Prostate gland (tissue), 2 donors: ENCODE data around the gene ANKRD39. TPM values are rescaled to one million over a fixed set of nuclear protein-coding genes. Genes with fewer than 3 reads are reported as not detected.

Experiments
- DNase-seq: peaks from one replicate; pipeline ENCODE4 v3.0.0-alpha.2; 2019; ENCODE audit warnings: low spot score
- H3K27ac ChIP-seq, 2 donors: fragments of 200-600 bp; sonication (generic); 2 replicates each; pipeline ENCODE4 v1.5.1; 2017 to 2019
- H3K27me3 ChIP-seq: fragments of 200-600 bp; sonication (generic); replicated peaks from 2 replicates; pipeline ENCODE4 v1.5.1; 2019; ENCODE audit not compliant: insufficient read depth
- H3K36me3 ChIP-seq, 2 donors: fragments of 200-600 bp; sonication (generic); 1 replicate in 1 of 2; 2 replicates in 1 of 2; pipeline versions ENCODE4 v1.5.1 to v1.8.1; 2017 to 2019
- H3K4me1 ChIP-seq: fragments of 200-600 bp; sonication (generic); replicated peaks from 2 replicates; pipeline ENCODE4 v1.5.1; 2019
- H3K4me3 ChIP-seq, 2 donors: fragments of 200-600 bp; sonication (generic); 2 replicates each; pipeline ENCODE4 v1.5.1; 2017 to 2019
- H3K9me3 ChIP-seq: fragments of 200-600 bp; sonication (generic); 2 replicates; pipeline ENCODE4 v1.5.1; 2017
- POLR2A ChIP-seq: fragments of 450-650 bp; IDR thresholded peaks from one replicate; pipeline ENCODE4 v1.6.1; 2016; ENCODE audit warnings: antibody characterized with exemption, mild to moderate bottlenecking
- POLR2AphosphoS5 ChIP-seq: sonication (generic); formaldehyde crosslinking; IDR thresholded peaks from one replicate; pipeline ENCODE4 v1.6.1; 2017; ENCODE audit warnings: antibody characterized with exemption
- WGBS: methylation state at CpG from one replicate; pipeline ENCODE4 v1.1.5; 2018; 5-methylcytosine and 5-hydroxymethylcytosine counted together
- intact Hi-C: fragments of 100-400 bp; cut with DNase I; formaldehyde crosslinking; loops from one replicate; pipeline ENCODE4 v1.14.2; 2022
- total RNA-seq, 2 donors: library from RNA; depleted of rRNA; stranded (reverse); fragments of >200 nt; gene quantifications; one replicate each; pipeline ENCODE4 v1.1.0, GENCODE V29; 2016
- TF ChIP-seq, protein P1 (sequence below), 4 experiments: fragments of 200-600 bp in 2 of 4; fragments of 450-650 bp in 2 of 4; sonication (generic) in 2 of 4; IDR thresholded peaks; 1 replicate in 3 of 4; 2 replicates in 1 of 4; pipeline ENCODE4 v1.5.1; 2016 to 2019; ENCODE audit warnings: antibody characterized with exemption in 4 of 4, mild to moderate bottlenecking in 2 of 4, moderate library complexity in 2 of 4

The ANKRD39 gene
- total RNA-seq, 2 donors from 2014 or later = 21.2 to 38.7 TPM

GRCh38 chr2:96837575-96837974 lies 20.2 kb downstream of the ANKRD39 start:
- H3K9me3 ChIP-seq = no peaks in the 10 kb centered on the region
- no peak overlapping the region for H3K4me3 ChIP-seq
- TF ChIP-seq, protein P1, sequence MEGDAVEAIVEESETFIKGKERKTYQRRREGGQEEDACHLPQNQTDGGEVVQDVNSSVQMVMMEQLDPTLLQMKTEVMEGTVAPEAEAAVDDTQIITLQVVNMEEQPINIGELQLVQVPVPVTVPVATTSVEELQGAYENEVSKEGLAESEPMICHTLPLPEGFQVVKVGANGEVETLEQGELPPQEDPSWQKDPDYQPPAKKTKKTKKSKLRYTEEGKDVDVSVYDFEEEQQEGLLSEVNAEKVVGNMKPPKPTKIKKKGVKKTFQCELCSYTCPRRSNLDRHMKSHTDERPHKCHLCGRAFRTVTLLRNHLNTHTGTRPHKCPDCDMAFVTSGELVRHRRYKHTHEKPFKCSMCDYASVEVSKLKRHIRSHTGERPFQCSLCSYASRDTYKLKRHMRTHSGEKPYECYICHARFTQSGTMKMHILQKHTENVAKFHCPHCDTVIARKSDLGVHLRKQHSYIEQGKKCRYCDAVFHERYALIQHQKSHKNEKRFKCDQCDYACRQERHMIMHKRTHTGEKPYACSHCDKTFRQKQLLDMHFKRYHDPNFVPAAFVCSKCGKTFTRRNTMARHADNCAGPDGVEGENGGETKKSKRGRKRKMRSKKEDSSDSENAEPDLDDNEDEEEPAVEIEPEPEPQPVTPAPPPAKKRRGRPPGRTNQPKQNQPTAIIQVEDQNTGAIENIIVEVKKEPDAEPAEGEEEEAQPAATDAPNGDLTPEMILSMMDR (IDR thresholded peaks at IDR 0.05) = no peak
- TF ChIP-seq POLR2AphosphoS5 = no peak
- no peak overlapping the region for H3K27ac ChIP-seq
- H3K4me1 ChIP-seq = peaks cover 3% of the 10 kb centered on the region
- intact Hi-C loops = no loop called here
- no peaks in the 10 kb centered on the region for H3K36me3 ChIP-seq
- WGBS = 91% methylated on average over 9 of the region's 9 CpGs
- H3K27me3 ChIP-seq = no peaks in the 10 kb centered on the region
- no peak for DNase-seq

- DNase-seq = no peak
- Histone ChIP-seq H3K27me3 (no peaks in the 10 kb centered on the region), H3K36me3 (no peaks in the 10 kb centered on the region), H3K4me3 (no peak overlapping the region), H3K9me3 (no peaks in the 10 kb centered on the region), H3K4me1 (peaks cover 4% of the 10 kb centered on the region), H3K27ac (no peak overlapping the region)
- 98% methylated on average over 4 of the region's 4 CpGs for WGBS
- TF ChIP-seq POLR2AphosphoS5 (no peak), POLR2A (no peak)
- TF ChIP-seq, protein P1 (IDR thresholded peaks at IDR 0.05) = no peak
- intact Hi-C loops = no loop called here
These were observed 22.0 kb downstream of the ANKRD39 start for GRCh38 chr2:96835830-96836229.

DNA sequence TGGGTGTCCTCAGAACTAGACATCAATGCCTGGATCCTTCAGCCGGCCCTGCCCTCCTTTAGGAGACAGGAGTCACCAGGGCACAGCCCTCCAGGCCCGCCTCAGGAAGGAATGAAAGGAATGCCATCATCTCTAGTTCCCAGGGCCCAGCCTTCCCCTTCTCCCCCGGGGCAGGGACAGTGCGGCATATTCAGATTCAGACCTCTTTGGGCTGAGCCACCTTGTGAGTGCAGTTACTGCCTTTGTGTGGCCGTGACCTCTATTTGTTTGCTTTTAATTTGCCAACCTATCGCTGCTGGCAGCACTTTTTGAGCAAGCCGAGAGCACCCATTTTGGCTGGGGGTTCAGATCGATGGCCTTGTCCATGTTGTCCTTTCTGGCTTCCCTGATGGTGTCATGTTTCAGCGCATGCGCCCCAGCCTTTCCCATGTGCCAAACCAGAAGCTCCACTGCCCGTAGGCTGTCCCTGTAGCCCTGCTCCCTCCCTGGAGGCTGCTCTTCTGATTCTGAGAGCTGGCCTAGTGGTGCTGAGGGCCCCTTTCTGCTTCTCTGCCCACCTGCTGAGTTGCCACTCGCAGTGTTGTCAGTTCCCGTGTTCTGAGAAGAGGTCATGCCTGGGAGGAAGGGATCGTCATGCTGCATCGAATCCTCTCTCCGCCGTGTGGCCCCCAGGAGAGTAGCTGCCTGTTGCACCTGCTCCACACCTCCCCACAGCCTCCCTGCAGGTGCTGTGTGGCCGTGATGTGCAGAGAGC lies 24.9 kb downstream of the ANKRD39 start:
- TF ChIP-seq POLR2A (no peak), POLR2AphosphoS5 (peak; percentile 88)
- TF ChIP-seq, protein P1 (IDR thresholded peaks at IDR 0.05) = no peak
- intact Hi-C loops = no loop called here
- WGBS = 26% methylated on average over 18 of the region's 18 CpGs
- H3K27ac ChIP-seq = peak overlapping the region; percentile 44 to 60
- no peak overlapping the region for H3K4me3 ChIP-seq
- DNase-seq = peak; percentile 85
- no peaks in the 10 kb centered on the region for H3K27me3 ChIP-seq
- peaks cover 2 to 3% of the 10 kb centered on the region in 2 donors for H3K36me3 ChIP-seq
- peaks cover 4% of the 10 kb centered on the region for H3K4me1 ChIP-seq
- no peaks in the 10 kb centered on the region for H3K9me3 ChIP-seq

GRCh38 chr2:96832408-96832753 lies 25.4 kb downstream of the ANKRD39 start:
- intact Hi-C loops = no loop called here
- Histone ChIP-seq H3K9me3 (no peaks in the 10 kb centered on the region), H3K4me1 (peaks cover 4% of the 10 kb centered on the region), H3K4me3 (no peak overlapping the region), H3K36me3 (peaks cover 7% of the 10 kb centered on the region in 2 donors), H3K27ac (peak overlapping the region; percentile 44 to 60), H3K27me3 (no peaks in the 10 kb centered on the region)
- TF ChIP-seq, protein P1 (IDR thresholded peaks at IDR 0.05) = no peak
- TF ChIP-seq POLR2A (no peak), POLR2AphosphoS5 (no peak)
- DNase-seq = no peak
- WGBS = 54% methylated on average over 11 of the region's 11 CpGs

GRCh38 chr2:96831679-96832078 lies 26.1 kb downstream of the ANKRD39 start:
- peaks cover 4% of the 10 kb centered on the region for H3K4me1 ChIP-seq
- WGBS = 57% methylated on average over 10 of the region's 10 CpGs
- no peaks in the 10 kb centered on the region for H3K9me3 ChIP-seq
- intact Hi-C loops = no loop called here
- H3K27me3 ChIP-seq = no peaks in the 10 kb centered on the region
- H3K36me3 ChIP-seq = peaks cover 7 to 8% of the 10 kb centered on the region in 2 donors
- peak overlapping the region; percentile 44 to 60 for H3K27ac ChIP-seq
- H3K4me3 ChIP-seq = no peak overlapping the region
- DNase-seq = no peak
- TF ChIP-seq, protein P1 (IDR thresholded peaks at IDR 0.05) = no peak
- no peak for TF ChIP-seq POLR2AphosphoS5
- TF ChIP-seq POLR2A = no peak
